ENCODE measurements around the gene TRAPPC10.

- TF ChIP-seq, protein P1, sequence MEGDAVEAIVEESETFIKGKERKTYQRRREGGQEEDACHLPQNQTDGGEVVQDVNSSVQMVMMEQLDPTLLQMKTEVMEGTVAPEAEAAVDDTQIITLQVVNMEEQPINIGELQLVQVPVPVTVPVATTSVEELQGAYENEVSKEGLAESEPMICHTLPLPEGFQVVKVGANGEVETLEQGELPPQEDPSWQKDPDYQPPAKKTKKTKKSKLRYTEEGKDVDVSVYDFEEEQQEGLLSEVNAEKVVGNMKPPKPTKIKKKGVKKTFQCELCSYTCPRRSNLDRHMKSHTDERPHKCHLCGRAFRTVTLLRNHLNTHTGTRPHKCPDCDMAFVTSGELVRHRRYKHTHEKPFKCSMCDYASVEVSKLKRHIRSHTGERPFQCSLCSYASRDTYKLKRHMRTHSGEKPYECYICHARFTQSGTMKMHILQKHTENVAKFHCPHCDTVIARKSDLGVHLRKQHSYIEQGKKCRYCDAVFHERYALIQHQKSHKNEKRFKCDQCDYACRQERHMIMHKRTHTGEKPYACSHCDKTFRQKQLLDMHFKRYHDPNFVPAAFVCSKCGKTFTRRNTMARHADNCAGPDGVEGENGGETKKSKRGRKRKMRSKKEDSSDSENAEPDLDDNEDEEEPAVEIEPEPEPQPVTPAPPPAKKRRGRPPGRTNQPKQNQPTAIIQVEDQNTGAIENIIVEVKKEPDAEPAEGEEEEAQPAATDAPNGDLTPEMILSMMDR (IDR thresholded peaks at IDR 0.05 in 8 of 11, conservative IDR thresholded peaks at IDR 0.05 in 3 of 11): no peak
- TF ChIP-seq POLR2AphosphoS5 (IDR thresholded peaks at IDR 0.05) (no peak), POLR2A (IDR thresholded peaks at IDR 0.05) (no peak)
Measured at GRCh38 chr21:44002511-44002910, 9.6 kb upstream of the TRAPPC10 start.

Data from spleen (tissue), 7 donors.